Measurements from ENCODE around the gene ARRB1.
"Not testable (repeated sequence)": the region's sequence is repeated elsewhere in the genome, so short reads cannot be mapped to it uniquely, and the experiment has no call there.

The ARRB1 gene

GRCh38 chr11:75344186-75344585 is 7.3 kb downstream of the ARRB1 start:
- no peak for DNase-seq (ENCODE audit: low read depth)

- no peak for DNase-seq (ENCODE audit: low read depth)
Measured at GRCh38 chr11:75342966-75343870, 8.2 kb downstream of the ARRB1 start.

GRCh38 chr11:75342231-75342918 is 9.1 kb downstream of the ARRB1 start:
- no peak for DNase-seq (ENCODE audit: low read depth)

- DNase-seq (ENCODE audit: low read depth) = no peak
Measured at GRCh38 chr11:75341612-75342011, 9.8 kb downstream of the ARRB1 start.

GRCh38 chr11:75339685-75340409 is 11.6 kb downstream of the ARRB1 start:
- no peak for DNase-seq (ENCODE audit: low read depth)

GRCh38 chr11:75338516-75339208 is 12.8 kb downstream of the ARRB1 start:
- DNase-seq (ENCODE audit: low read depth) = no peak

- no peak for DNase-seq (ENCODE audit: low read depth)
Measured at GRCh38 chr11:75337195-75337654, 14.2 kb downstream of the ARRB1 start.

- no peak for DNase-seq (ENCODE audit: low read depth)
Measured at GRCh38 chr11:75334976-75335375, 16.5 kb downstream of the ARRB1 start.

GRCh38 chr11:75334402-75334891 is 17.0 kb downstream of the ARRB1 start:
- DNase-seq (ENCODE audit: low read depth) = no peak

GRCh38 chr11:75333807-75334140 is 17.7 kb downstream of the ARRB1 start:
- DNase-seq (ENCODE audit: low read depth) = no peak

- DNase-seq (ENCODE audit: low read depth) = no peak
Measured at GRCh38 chr11:75333022-75333806, 18.2 kb downstream of the ARRB1 start.

GRCh38 chr11:75331761-75332160 is 19.7 kb downstream of the ARRB1 start:
- not testable (repeated sequence) for DNase-seq (ENCODE audit: low read depth)

- not testable (repeated sequence) for DNase-seq (ENCODE audit: low read depth)
Measured at GRCh38 chr11:75331304-75331703, 20.2 kb downstream of the ARRB1 start.

GRCh38 chr11:75330886-75331285 is 20.6 kb downstream of the ARRB1 start:
- DNase-seq (ENCODE audit: low read depth) = not testable (repeated sequence)

GRCh38 chr11:75330291-75330690 is 21.2 kb downstream of the ARRB1 start:
- no peak for DNase-seq (ENCODE audit: low read depth)

- DNase-seq (ENCODE audit: low read depth) = peak; percentile 34
Measured at GRCh38 chr11:75328426-75329277, 22.8 kb downstream of the ARRB1 start.

- peak; percentile 37 for DNase-seq (ENCODE audit: low read depth)
Measured at GRCh38 chr11:75326439-75326810, 25.0 kb downstream of the ARRB1 start.

- peak; percentile 48 for DNase-seq (ENCODE audit: low read depth)
Measured at GRCh38 chr11:75325713-75326438, 25.6 kb downstream of the ARRB1 start.

- no peak for DNase-seq (ENCODE audit: low read depth)
Measured at GRCh38 chr11:75324740-75325139, 26.7 kb downstream of the ARRB1 start.

All from stimulated activated CD8-positive, alpha-beta memory T cell treated with anti-CD3 and anti-CD28 coated beads, Interleukin-4, amount 100 ng/mL, for 24 hours (primary cell).